Hippocampal formation (tissue), 2 donors: ENCODE results near the gene PERCC1.
"Not testable (repeated sequence)": the region's sequence is repeated elsewhere in the genome, so short reads cannot be mapped to it uniquely, and the experiment has no call there.

ENCODE experiments used
- DNase-seq, 2 donors: peaks; one replicate each; lab custom pipeline; 2025; lab: John Stamatoyannopoulos, UW

The PERCC1 gene

GRCh38 chr16:1434644-1435592 is 4.0 kb downstream of the PERCC1 start:
- no peak for DNase-seq

- DNase-seq = no peak
Observed at GRCh38 chr16:1435921-1436697, 5.2 kb downstream of the PERCC1 start.

GRCh38 chr16:1436731-1437355 is 6.0 kb downstream of the PERCC1 start:
- no peak for DNase-seq

DNA sequence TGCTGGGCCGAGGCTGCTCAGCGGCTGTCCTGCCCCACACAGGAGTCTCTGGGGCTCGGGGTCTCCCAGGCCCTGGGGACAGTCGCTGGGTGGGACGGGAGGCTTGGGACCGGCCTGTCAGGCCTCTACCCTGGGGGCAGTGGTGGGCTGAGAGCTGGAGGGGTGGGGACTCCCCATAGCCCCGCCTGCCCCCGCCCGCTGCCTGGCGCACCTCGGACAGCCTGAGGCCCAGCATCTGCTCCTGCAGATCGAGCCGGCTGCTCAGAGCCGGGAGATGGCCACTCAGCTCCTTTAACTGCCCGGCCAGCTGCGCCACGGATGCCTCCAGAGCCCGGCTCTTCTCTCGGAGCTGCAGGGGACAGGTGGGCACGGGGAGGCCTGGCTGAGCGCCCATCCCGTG is 6.7 kb downstream of the PERCC1 start:
- no peak for DNase-seq

DNA sequence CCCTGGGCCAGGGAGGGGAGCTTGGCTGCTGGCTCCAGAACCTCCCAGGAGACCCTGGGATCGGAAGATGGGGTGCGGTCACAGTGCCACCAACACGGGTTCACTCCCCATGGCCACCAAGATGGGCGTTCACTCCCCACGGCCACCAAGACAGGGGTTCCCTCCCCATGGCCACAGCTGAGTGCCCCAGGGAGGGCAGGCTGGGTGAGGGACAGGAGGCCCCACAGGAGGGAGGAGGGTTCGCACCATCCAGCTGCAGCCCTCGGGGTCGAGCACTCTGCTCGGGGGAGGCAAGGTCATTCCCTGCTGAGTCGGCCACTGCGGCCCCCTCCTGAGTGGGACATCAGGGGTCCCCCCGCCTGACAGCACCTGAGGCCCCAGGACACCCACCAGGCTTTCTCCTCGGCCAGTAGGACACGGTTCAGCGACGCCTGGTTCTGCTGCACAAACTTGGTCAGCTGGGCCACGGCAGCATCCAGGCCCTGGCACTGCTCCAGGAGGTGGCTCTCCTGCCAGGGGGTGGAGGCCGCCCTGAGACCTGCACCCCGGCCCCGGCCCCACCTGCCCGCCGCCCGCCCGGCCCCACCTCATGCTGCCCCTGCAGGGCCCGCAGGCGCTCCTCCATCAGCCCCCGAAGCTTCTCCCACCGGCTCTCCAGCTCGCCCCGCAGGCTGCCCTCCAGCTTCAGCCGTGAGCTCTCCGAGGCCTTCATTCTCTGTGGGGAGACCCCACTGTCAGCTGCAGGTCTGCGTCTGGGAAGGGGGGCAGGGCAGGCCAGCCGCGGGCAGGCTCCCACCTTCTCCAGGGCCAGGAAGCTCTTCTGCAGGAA is 7.6 kb downstream of the PERCC1 start:
- no peak for DNase-seq

GRCh38 chr16:1439058-1439698 is 8.3 kb downstream of the PERCC1 start:
- no peak for DNase-seq

GRCh38 chr16:1439699-1440074 is 8.8 kb downstream of the PERCC1 start:
- not testable (repeated sequence) for DNase-seq

DNA sequence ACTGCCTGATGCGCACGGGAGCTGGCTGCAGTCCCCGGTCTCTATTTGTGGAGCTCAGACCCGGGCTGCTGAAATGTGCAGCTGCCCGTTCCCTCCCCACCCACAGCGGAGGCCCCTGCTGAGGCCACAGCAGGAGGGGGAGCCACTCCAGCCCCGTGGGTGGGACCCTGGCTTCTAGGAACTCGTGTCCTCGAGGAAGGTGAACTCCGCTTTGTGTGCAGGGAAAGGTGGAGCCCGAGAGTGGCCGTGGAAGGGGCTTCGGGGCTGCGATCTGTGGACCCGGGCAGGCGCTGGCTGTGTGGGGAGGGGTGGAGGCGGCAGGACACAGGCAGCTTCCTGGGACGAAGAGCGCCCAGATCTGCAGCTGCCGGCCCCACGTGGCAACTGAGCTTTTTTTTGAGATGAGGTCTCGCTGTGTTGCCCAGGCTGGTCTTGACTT is 10.5 kb downstream of the PERCC1 start:
- no peak for DNase-seq

DNA sequence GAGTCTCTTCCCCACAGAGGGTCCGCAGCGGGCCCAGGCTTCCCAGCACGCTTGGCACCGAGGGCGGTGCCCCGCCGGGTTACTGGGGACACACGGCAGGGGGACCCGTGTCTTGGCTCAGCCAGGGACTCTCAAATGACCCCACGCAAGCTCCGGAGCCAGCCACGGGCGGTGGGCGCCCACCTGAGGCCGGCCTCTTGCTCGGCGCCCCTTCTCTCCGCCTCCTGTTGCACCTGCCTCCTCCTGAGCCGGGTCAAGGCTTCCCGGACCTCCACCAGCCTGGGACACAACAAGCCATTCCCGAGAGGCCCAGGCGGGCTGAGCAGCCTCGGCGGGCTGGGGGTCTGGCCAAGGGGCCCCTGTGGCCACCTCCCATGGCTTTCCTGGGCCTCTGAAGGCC is 11.8 kb downstream of the PERCC1 start:
- no peak for DNase-seq

DNA sequence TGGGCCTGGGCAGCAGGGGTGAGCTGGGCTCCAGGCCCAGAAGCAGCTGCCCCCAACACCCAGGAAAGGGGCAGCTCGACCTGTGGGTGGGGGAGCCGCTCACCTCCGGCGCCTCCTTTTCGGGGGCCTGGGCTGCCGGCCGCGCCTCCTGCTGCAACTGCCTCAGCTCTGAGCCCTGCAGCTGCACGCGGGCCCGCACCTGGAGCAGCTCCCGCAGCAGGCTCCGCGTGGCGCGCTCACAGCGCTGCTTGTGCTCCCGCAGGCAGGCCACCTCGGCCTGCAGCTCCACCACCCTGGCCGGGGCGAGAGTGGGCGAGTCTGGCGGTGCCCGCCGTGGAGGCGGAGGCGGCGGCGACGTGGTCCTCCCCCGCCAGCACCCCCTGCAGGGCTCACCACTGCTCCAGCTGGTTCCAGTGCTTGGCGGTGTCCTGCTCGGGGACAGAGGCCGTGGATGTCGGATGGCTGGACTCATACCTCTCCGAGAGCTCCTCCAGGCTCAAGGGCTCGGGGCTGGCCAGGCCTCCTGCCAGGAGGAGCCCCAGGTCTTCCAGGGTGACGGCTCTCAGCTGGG is 12.6 kb downstream of the PERCC1 start:
- no peak for DNase-seq

DNA sequence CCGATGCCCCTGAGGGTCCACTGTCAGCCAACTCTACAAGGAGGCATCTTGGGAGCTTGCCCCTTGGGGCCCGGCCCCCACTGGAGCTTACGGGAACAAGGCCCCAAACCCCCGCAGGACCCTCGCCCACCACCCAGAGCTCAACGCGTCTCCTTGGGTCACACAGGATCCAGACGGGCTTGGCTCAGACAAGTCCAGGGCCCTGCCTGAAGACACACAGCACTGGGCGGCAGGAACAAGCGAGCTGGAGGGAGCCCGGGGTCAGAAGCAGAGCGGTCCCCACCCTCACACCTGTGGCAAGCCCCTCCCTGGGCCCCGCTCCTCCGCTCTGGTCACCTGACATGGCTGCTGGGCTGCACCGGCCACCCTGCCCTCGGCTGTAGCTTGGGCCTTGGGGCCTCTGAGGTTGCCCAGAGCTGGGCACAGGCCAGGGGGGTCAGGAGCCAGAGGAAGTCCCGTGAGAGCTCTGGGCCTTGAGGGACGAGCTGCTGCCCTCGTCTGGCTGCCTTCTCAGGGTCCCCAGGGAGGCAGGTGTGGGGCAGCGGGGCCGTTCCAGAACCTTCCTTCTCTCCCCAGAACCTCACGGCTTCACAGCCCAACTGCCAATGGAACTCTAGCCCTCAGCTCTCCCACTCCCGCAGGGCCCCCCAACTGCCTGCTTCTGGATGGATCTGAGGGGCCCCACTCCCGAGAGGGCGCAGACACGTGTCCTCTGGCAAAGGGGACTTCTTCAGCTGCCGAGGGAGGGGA is 13.3 kb downstream of the PERCC1 start, which contains the start of gene CCDC154:
CCDC154 (minus strand) TSS at position 577 of the 750 bp plus-strand sequence; CDS start at position 343, 234 bp downstream.
- no peak for DNase-seq

GRCh38 chr16:1444730-1445517 is 14.0 kb downstream of the PERCC1 start:
- DNase-seq = no peak

GRCh38 chr16:1445518-1446203 is 14.8 kb downstream of the PERCC1 start:
- DNase-seq = no peak

GRCh38 chr16:1446296-1447080 is 15.6 kb downstream of the PERCC1 start:
- no peak for DNase-seq

DNA sequence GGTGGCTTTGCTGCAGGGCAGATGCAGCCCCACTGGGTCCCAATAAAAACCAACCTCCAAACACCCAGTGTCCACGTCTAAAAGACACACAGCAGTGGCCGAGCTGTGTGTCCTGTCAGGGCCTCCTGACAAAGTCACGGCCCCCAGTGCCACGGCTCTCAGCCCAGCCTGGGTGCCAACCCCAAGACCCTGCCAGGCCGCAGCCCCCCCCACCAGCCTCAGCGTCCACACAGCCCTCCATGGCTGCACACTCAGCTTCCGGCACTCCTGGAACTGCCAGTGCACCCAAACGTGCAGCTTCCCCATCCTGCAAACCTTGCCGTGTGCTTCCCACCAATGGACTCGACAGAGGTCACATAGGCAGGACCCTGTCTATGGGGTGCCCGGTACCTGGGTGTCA is 17.1 kb downstream of the PERCC1 start:
- DNase-seq = no peak

DNA sequence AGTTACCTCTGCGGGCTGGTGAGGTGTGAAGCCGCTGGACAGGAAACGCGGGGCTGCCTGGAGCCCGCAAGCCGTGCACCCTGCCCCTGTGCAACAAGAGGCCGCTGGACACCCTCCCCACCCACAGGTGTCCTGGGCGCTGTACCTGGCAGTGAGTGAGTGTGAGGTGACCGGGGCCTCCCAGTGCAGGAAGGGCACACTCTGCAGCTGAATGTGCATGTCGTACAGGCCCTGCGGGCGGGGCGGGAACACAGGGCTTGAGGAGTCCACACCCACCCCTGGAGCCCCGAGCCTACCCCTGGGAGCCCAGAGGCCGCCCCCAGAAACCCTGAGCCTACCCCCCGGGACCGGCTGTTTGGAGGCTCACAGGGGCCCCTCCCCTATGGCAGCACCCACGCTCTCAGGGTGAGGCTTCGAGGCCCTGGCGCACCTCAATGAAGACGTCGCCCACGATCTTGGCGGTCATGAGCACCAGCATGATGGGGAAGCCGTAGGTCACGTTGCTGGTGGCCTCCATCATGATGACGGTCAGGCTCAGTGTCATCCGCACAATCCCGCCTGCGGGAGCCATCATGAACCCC is 17.7 kb downstream of the PERCC1 start:
- DNase-seq = no peak

- DNase-seq = no peak
Observed at GRCh38 chr16:1449201-1449788, 18.4 kb downstream of the PERCC1 start.
